AG08396 (cell line): ENCODE measurements around the gene KLHDC7B.
"Not testable (repeated sequence)": the region's sequence is repeated elsewhere in the genome, so short reads cannot be mapped to it uniquely, and the experiment has no call there.

Source experiments
- DNase-seq: peaks from one replicate; pipeline ENCODE4 v3.0.0; 2012; ENCODE audit warnings: low spot score, mixed read lengths

The KLHDC7B gene

GRCh38 chr22:50529897-50530579 is 15.7 kb upstream of the KLHDC7B start, which contains the start of gene TYMP:
Gene TYMP (minus strand): TSS chr22:50530012. CDS start chr22:50529709, 303 bp downstream.
- peak; percentile 77 for DNase-seq

- DNase-seq, result no peak
Measured at GRCh38 chr22:50530580-50530876, 15.2 kb upstream of the KLHDC7B start.

GRCh38 chr22:50530877-50531545 is 14.7 kb upstream of the KLHDC7B start:
- peak; percentile 81 for DNase-seq

DNA sequence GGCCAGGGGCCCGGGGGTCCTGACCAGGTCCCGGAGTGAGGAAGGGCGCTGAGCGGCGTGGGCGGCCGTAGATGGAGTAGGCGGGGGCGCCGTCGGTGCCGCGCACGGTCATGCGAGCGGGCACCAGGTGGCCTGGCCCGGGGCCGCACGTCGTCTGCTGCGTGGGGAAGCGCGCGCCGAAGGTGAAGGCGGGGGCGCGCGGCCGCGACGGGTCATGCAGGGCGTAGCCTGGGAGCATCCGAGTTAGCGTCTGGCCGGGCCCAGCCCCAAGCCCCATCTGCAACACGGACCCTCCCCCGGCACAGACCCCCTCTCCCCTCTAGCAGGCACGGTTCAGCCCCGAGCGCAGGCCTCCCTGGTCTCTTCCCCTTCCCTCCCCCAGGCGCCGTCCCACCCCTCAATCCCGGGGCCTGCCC is 14.1 kb upstream of the KLHDC7B start:
- no peak for DNase-seq

GRCh38 chr22:50531962-50532674 is 13.6 kb upstream of the KLHDC7B start:
- peak; percentile 85 for DNase-seq

DNA sequence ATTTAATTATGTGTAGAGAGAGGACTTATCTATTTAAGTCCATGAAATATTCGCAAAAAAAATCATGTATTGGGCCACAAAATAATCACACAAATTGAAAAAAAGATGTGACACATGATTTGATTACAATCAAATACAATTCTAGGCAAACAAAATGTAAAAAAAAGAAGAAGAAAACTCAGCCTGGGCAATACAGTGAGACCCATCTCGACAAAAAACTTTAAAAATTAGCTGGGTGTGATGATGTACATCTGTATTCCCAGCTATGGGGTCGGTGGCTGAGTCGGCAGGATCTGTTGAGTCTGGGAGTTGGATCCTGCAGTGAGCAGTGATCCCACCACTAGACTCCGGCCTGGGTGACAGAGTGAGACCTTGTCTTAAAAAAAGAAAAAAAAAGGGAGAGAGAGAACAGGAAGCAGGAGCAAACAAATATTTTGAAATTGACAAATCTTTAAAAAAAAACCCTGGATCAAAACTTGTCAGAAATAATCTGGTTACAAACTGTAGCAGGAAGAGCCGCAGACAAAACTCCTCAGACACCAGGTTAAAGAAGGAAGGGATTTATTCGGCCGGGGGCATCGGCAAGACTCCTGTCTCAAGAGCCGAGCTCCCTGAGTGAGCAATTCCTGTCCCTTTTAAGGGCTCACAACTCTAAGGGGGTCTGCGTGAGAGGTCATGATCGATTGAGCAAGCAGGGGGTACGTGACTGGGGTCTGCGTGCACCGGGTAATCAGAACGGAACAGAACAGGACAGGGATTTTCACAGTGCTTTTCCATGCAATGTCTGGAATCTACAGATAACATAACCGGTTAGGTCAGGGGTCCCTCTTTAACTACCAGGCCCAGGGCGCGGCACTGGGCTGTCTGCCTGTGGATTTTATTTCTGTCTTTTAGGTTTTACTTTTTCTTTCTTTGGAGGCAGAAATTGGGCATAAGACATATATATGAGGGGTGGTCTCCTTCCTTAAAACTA is 12.6 kb upstream of the KLHDC7B start:
- no peak for DNase-seq

- not testable (repeated sequence) for DNase-seq
Measured at GRCh38 chr22:50533856-50534711, 11.6 kb upstream of the KLHDC7B start.

GRCh38 chr22:50535113-50535512 is 10.6 kb upstream of the KLHDC7B start:
- DNase-seq, result no peak

- DNase-seq, result no peak
Measured at GRCh38 chr22:50536226-50536625, 9.5 kb upstream of the KLHDC7B start.

DNA sequence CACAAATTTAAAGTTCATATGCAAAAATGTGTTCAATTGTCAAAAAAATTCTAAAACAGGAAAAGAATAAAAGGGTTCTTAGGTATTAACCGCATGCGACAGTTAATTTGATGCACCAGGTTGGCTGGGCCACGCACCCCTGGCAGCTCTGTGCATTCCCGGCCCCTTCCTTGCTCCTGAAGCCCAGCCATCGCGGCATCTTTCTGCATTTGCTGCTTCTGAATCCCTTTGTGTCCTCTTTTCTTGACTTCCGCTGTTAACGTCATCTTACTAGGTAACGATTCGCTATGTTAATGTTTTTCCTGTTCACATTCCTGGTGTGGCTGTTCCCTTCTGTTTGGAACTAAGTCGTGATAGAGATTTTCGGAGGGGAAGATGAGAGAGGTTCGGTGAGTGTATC is 7.9 kb upstream of the KLHDC7B start:
- DNase-seq, result no peak

- no peak for DNase-seq
Measured at GRCh38 chr22:50540381-50540780, 5.3 kb upstream of the KLHDC7B start.

GRCh38 chr22:50541667-50542026 is 4.1 kb upstream of the KLHDC7B start:
- DNase-seq, result peak; percentile 75

DNA sequence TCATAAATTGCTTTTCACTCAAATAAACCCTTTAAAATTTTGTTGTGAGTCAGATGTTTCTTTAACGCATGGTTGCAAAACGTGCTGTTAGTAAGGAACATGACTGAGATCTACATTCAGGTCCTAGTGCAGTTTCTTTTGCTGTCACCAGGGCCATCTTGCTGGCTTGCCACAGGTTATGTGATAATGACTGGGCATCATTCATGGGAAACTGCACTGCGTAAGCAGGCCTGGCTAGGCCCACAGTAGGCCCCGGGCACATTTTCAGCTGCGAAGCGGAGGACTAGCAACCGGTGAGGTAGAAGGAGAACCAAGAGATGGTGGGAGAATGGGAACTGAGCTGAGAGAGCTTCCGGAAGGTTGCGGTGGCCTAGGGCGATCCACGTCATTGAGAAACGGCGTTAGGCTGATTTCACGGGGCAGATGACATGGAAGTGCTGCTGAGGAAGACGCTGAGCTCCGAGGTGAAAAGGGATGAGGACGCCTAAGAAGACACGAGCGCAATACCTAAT is 3.2 kb upstream of the KLHDC7B start:
- DNase-seq, result no peak

DNA sequence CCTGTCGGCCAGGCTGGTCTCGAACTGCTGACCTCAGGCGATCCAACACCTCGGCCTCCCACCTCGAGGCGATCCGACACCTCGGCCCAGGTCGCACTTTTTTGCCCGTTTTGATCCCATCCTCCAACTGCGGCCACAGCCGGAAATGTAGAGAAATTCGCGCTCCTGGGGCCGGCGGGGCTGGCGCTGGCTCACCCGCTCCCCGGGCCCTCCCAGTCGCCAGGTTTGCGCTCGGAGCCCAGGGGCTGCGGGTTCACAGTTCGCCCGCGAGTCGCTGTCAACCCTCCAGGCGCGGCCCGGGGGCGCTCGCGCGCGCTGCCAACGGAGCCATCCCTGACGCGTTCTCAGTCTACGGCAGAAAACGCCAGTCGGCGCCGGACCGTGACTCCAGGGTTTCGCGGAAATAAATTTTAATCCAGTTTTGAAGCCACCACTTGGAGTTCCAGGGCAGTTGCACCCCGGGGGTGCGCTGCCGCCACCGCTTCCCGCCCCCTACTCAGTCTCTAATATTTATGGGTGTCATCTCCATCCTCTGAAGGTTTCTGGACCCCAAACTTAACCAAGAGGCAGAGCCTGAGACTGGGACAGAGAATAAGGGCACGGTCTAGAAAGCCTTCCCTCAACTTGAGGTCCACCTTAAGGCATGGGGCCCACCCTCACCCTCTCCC is 1.5 kb upstream of the KLHDC7B start:
- DNase-seq, result peak; percentile 86

GRCh38 chr22:50544746-50545253 is 899 bp upstream of the KLHDC7B start:
- no peak for DNase-seq

DNA sequence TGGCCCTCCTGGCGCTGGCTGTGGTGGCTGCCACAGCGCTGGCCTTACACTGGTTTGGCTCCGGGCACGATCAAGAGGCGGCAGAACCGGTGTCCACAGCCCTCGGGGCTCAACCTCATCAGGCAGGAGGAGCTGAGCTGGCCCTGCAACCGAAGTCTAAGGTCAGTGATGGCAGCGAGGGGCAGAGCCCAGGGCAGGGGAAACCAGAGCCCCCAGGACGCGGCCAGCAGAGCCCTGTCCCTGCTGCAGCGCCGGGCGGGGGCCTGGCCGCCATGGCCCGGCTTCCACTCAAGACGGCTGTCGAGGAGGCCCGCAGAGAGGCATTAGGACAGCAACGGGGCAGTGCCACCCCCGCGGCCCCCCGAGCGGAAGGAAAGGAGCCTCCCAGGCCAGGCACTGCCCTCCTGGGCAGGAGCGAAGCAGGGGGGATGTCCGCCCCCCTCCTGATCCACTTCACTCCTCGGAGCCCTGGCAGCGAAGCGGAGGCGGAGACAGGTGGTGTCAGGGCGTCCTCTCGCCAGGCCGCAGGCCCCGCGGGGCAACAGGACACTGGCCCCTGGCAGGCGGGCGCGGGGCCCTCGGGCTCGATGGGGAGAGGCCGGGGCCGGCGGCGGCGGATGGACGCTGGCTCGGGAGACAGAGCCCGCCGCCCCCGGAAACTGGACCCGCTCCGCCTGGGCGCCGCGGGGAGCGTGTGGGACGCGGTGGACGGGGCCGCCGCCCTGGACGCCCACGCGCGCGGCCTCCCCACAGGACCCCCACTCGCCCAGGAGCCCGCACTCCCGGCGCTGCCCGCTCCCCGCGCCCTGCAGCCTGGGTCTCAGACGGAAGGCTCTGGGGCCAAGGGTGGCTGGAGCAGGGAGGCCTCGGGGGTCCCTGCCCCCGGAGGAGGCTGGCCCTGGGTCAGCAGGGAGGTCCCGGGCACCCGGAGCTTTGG is 895 bp downstream of the KLHDC7B start:
- DNase-seq, result no peak

- DNase-seq, result peak; percentile 34
Measured at GRCh38 chr22:50547263-50547985, 1.7 kb downstream of the KLHDC7B start.
